GM12878 (cell line): ENCODE measurements around the gene NFIX. TPM values are rescaled to one million over a fixed set of nuclear protein-coding genes. Genes with fewer than 3 reads are reported as not detected.

Experiments used
- ATAC-seq: fragments of 200-7000 bp; cut with Tn5 transposase; 3 replicates; pipeline ENCODE4 v1.9.1; 2020; ENCODE audit warnings: mild to moderate bottlenecking, moderate library complexity
- BruUV-seq: library from RNA; stranded (reverse); fragments of 400-500 nt; replicated peaks from 2 replicates; lab custom pipeline; 2021; lab: Mats Ljungman, UMichigan
- CTCF ChIA-PET: fragments of 300-600 bp; sonication (Branson Sonifier 250); formaldehyde crosslinking; extraction: SDS; loops from one replicate; lab custom pipeline; 2021; ENCODE audit warnings: inconsistent platforms; lab: Yijun Ruan, JAX
- POLR2A ChIA-PET: fragments of 350-600 bp; formaldehyde crosslinking; extraction: SDS; loops from one replicate; lab custom pipeline; 2021; ENCODE audit warnings: inconsistent platforms; lab: Charles Lee
- RAD21 ChIA-PET: fragments of 300-600 bp; sonication (Branson Sonifier 250); formaldehyde crosslinking; loops from one replicate; lab custom pipeline; 2023; ENCODE audit warnings: antibody characterized with exemption; ENCODE audit not compliant: unreplicated experiment; lab: Charles Lee
- SMC1A ChIA-PET: fragments of 300-600 bp; sonication (Branson Sonifier 250); formaldehyde crosslinking; loops from one replicate; lab custom pipeline; 2023; ENCODE audit not compliant: unreplicated experiment, uncharacterized antibody; lab: Charles Lee
- DNase-seq: peaks from one replicate; pipeline ENCODE4 v3.0.0-alpha.2; 2011; ENCODE audit warnings: low read depth, low spot score
- FAIRE-seq: peaks from 3 replicates; lab custom pipeline; 2011; peaks lifted over from hg19 to GRCh38; lab: Jason Lieb, UNC
- H2AFZ ChIP-seq: 2 replicates; pipeline ENCODE4 v1.6.0; 2011; ENCODE audit warnings: low read depth, low read length, control low read depth; ENCODE audit not compliant: control insufficient read depth
- H3K27ac ChIP-seq: 2 replicates; pipeline ENCODE4 v1.5.1; 2011; ENCODE audit warnings: control low read depth; ENCODE audit not compliant: control insufficient read depth, insufficient read depth
- H3K27me3 ChIP-seq, 2 experiments: replicated peaks in 1 of 2; 2 replicates each; pipeline versions ENCODE4 v1.6.0 to v1.6.1; 2011; ENCODE audit warnings: low read length in 1 of 2; ENCODE audit not compliant: control insufficient read depth in 2 of 2, insufficient read depth in 2 of 2
- H3K36me3 ChIP-seq, 2 experiments: 2 replicates each; pipeline ENCODE4 v1.5.1; 2011; ENCODE audit warnings: low read length in 1 of 2; ENCODE audit not compliant: control insufficient read depth in 2 of 2, insufficient read depth in 2 of 2
- H3K4me1 ChIP-seq: 2 replicates; pipeline ENCODE4 v1.6.1; 2011; ENCODE audit warnings: mild to moderate bottlenecking, low read length, moderate library complexity, mixed read lengths; ENCODE audit not compliant: control insufficient read depth, insufficient read depth
- H3K4me2 ChIP-seq: 2 replicates; pipeline ENCODE4 v1.6.0; 2011; ENCODE audit warnings: control low read depth; ENCODE audit not compliant: control insufficient read depth, insufficient read depth
- H3K4me3 ChIP-seq: fragments of 200-600 bp; sonication (generic); 2 replicates; pipeline ENCODE4 v1.5.1; 2016
- H3K79me2 ChIP-seq: 2 replicates; pipeline ENCODE4 v1.6.0; 2011; ENCODE audit warnings: low read length; ENCODE audit not compliant: control insufficient read depth, insufficient read depth
- H3K9ac ChIP-seq: 2 replicates; pipeline ENCODE4 v1.8.0; 2011; ENCODE audit warnings: low read length, control low read depth, mixed read lengths; ENCODE audit not compliant: control insufficient read depth, insufficient read depth
- H3K9me3 ChIP-seq: replicated peaks from 3 replicates; pipeline ENCODE4 v1.5.1; 2011; ENCODE audit warnings: mild to moderate bottlenecking, low read length; ENCODE audit not compliant: control insufficient read depth, insufficient read depth
- H4K20me1 ChIP-seq: 2 replicates; pipeline ENCODE4 v1.6.0; 2011; ENCODE audit not compliant: control insufficient read depth, insufficient read depth
- CBFB ChIP-seq: IDR thresholded peaks from 2 replicates; pipeline ENCODE4 v1.6.1; 2016; ENCODE audit warnings: antibody characterized with exemption, low read depth
- CHD2 ChIP-seq: IDR thresholded peaks from 2 replicates; pipeline ENCODE4 v1.6.1; 2011; ENCODE audit warnings: low read depth, low read length, improper control_type of control experiment, borderline replicate concordance
- FOXM1 ChIP-seq: IDR thresholded peaks from 2 replicates; pipeline ENCODE4 v1.6.1; 2012; ENCODE audit warnings: low read depth, mild to moderate bottlenecking, inconsistent platforms, low read length, moderate library complexity
- HCFC1 ChIP-seq: fragments of 150-350 bp; IDR thresholded peaks from 2 replicates; pipeline ENCODE4 v1.6.1; 2014; ENCODE audit warnings: low read length
- MTA2 ChIP-seq: fragments of 450-650 bp; IDR thresholded peaks from 2 replicates; pipeline ENCODE4 v1.6.1; 2016; ENCODE audit warnings: low read depth, mild to moderate bottlenecking, moderate library complexity
- MTA3 ChIP-seq: IDR thresholded peaks from 2 replicates; pipeline ENCODE4 v1.6.1; 2012; ENCODE audit warnings: low read length, inconsistent platforms, borderline replicate concordance
- POLR2AphosphoS5 ChIP-seq: IDR thresholded peaks from 2 replicates; pipeline ENCODE4 v1.6.1; 2011; ENCODE audit warnings: mild to moderate bottlenecking, low read length, inconsistent platforms
- SIX5 ChIP-seq: IDR thresholded peaks from 2 replicates; pipeline ENCODE4 v1.6.1; 2011; ENCODE audit warnings: mild to moderate bottlenecking, low read depth, low read length, moderate library complexity; ENCODE audit not compliant: severe bottlenecking
- TBL1XR1 ChIP-seq: IDR thresholded peaks from 2 replicates; pipeline ENCODE4 v1.6.1; 2012; ENCODE audit warnings: low read depth, low read length, improper control_type of control experiment
- ZNF622 ChIP-seq: fragments of 450-650 bp; IDR thresholded peaks from 2 replicates; pipeline ENCODE4 v1.6.1; 2017; ENCODE audit warnings: mild to moderate bottlenecking, inconsistent platforms
- WGBS: methylation state at CpG from one replicate; pipeline ENCODE4 v1.1.6; 2016; ENCODE audit warnings: low lambda C conversion rate; ENCODE audit not compliant: insufficient replicate concordance, insufficient coverage; ENCODE audit errors: missing lambda C conversion rate; 5-methylcytosine and 5-hydroxymethylcytosine counted together
- in situ Hi-C: fragments of 300-500 bp; cut with MboI; formaldehyde crosslinking; loops from 9 replicates; pipeline ENCODE4 v1.14.3; 2018; ENCODE audit warnings: mixed read lengths
- intact Hi-C: fragments of 100-400 bp; cut with micrococcal nuclease; formaldehyde crosslinking; loops from one replicate; pipeline ENCODE4 v1.14.2; 2022; ENCODE audit not compliant: unreplicated experiment
- polyA plus RNA-seq, 11 experiments: library from polyadenylated mRNA; depleted of rRNA in 4 of 11; unstranded in 6 of 11; stranded (reverse) in 5 of 11; fragments of >200 nt; fragmentation: Nextera tagmentation in 4 of 11; fragmentation: Illumina TruSeq in 1 of 11; extraction: Ambion mirVana in 4 of 11; extraction: Trizol in 1 of 11; gene quantifications; 1 replicate in 1 of 11; 2 replicates in 10 of 11; pipeline versions ENCODE4 v1.2.1 to v1.2.3, GENCODE V29; 2011 to 2016; ENCODE audit warnings: inconsistent platforms in 2 of 11, missing spikeins in 2 of 11, low read depth in 1 of 11
- total RNA-seq, 4 experiments: library from RNA; depleted of rRNA in 3 of 4; stranded (reverse); fragments of >200 nt in 3 of 4; fragmentation: Illumina TruSeq in 1 of 4; extraction: Trizol in 1 of 4; gene quantifications; 2 replicates each; pipeline versions ENCODE4 v1.2.1 to v1.2.3, GENCODE V29; 2013 to 2021
- TF ChIP-seq, protein P1 (sequence below): IDR thresholded peaks from 2 replicates; pipeline ENCODE4 v1.6.1; 2012; ENCODE audit warnings: low read depth, low read length, improper control_type of control experiment

NFIX gene
- total and polyA plus RNA-seq, 10 of the 15 experiments (the other 5 are each of a cell fraction or from before 2014, with no cell fraction given): 0.02 to 2.2 (median 0.28) TPM

DNA sequence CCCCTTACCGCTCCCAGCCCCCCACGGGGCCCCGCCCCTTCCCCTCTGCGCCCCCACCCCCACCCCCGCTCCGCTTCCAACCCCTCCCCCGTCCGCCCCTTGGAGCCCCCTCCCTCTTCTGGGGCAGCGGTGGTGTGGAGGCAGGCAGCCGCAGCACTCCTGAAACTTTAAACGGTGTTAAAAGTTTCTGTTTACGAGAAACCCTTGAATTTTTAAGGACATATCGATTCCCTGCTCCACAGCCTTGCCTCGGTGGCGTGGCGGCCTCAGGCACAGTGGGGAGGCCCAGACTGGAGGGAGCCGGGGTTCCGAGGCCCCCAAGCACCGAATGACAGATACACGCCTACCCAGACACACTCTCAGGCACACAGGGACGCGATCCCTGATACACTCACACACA lies 4.8 kb upstream of the NFIX start:
- no peak overlapping the region for H3K4me3 ChIP-seq
- DNase-seq (no peak), FAIRE-seq (no peak), ATAC-seq (no peak)
- no peak overlapping the region for H3K4me2 ChIP-seq
- H2AFZ ChIP-seq: no peak overlapping the region
- SMC1A ChIA-PET: no interaction called here
- in situ Hi-C loops (no loop called here), intact Hi-C loops (no loop called here)
- TF ChIP-seq TBL1XR1 (no peak), POLR2AphosphoS5 (no peak), FOXM1 (no peak), MTA3 (no peak), CBFB (no peak)
- no peaks in the 10 kb centered on the region for H3K36me3 ChIP-seq
- no peak overlapping the region for H3K27ac ChIP-seq
- H3K4me1 ChIP-seq: no peaks in the 10 kb centered on the region
- RAD21 ChIA-PET: no interaction called here
- H3K79me2 ChIP-seq: no peaks in the 10 kb centered on the region
- H3K9ac ChIP-seq: no peak overlapping the region
- BruUV-seq: no TSS peak
- WGBS: 51% methylated on average over 12 of the region's 22 CpGs
- POLR2A ChIA-PET: no interaction called here
- CTCF ChIA-PET: no interaction called here
- H3K9me3 ChIP-seq: no peaks in the 10 kb centered on the region
- no peaks in the 10 kb centered on the region for H4K20me1 ChIP-seq
- H3K27me3 ChIP-seq: peaks cover 4 to 6% of the 10 kb centered on the region in 2 experiments; a peak in 3 of 4 replicates

GRCh38 chr19:12990853-12991252 lies 4.4 kb upstream of the NFIX start:
- Histone ChIP-seq H3K27ac (no peak overlapping the region), H3K9me3 (no peaks in the 10 kb centered on the region), H3K79me2 (no peaks in the 10 kb centered on the region), H2AFZ (no peak overlapping the region), H3K4me2 (no peak overlapping the region), H3K4me1 (no peaks in the 10 kb centered on the region), H3K36me3 (no peaks in the 10 kb centered on the region), H3K27me3 (peaks cover 4 to 6% of the 10 kb centered on the region in 2 experiments; a peak in 3 of 4 replicates), H4K20me1 (no peaks in the 10 kb centered on the region), H3K4me3 (no peak overlapping the region), H3K9ac (no peak overlapping the region)
- 33% methylated on average over 3 of the region's 3 CpGs for WGBS
- intact Hi-C loops (no loop called here), in situ Hi-C loops (no loop called here)
- FAIRE-seq: no peak
- no TSS peak for BruUV-seq
- CTCF ChIA-PET: no interaction called here
- POLR2A ChIA-PET: no interaction called here
- RAD21 ChIA-PET: no interaction called here
- no peak for DNase-seq
- TF ChIP-seq MTA2 (no peak), CHD2 (no peak), SIX5 (no peak), HCFC1 (no peak), ZNF622 (no peak)
- TF ChIP-seq, protein P1, sequence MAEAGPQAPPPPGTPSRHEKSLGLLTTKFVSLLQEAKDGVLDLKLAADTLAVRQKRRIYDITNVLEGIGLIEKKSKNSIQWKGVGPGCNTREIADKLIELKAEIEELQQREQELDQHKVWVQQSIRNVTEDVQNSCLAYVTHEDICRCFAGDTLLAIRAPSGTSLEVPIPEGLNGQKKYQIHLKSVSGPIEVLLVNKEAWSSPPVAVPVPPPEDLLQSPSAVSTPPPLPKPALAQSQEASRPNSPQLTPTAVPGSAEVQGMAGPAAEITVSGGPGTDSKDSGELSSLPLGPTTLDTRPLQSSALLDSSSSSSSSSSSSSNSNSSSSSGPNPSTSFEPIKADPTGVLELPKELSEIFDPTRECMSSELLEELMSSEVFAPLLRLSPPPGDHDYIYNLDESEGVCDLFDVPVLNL: no peak
- SMC1A ChIA-PET: no interaction called here
- no peak for ATAC-seq
